ENCODE data around the gene BORCS5.
"Not testable (repeated sequence)": the region's sequence is repeated elsewhere in the genome, so short reads cannot be mapped to it uniquely, and the experiment has no call there.

DNA sequence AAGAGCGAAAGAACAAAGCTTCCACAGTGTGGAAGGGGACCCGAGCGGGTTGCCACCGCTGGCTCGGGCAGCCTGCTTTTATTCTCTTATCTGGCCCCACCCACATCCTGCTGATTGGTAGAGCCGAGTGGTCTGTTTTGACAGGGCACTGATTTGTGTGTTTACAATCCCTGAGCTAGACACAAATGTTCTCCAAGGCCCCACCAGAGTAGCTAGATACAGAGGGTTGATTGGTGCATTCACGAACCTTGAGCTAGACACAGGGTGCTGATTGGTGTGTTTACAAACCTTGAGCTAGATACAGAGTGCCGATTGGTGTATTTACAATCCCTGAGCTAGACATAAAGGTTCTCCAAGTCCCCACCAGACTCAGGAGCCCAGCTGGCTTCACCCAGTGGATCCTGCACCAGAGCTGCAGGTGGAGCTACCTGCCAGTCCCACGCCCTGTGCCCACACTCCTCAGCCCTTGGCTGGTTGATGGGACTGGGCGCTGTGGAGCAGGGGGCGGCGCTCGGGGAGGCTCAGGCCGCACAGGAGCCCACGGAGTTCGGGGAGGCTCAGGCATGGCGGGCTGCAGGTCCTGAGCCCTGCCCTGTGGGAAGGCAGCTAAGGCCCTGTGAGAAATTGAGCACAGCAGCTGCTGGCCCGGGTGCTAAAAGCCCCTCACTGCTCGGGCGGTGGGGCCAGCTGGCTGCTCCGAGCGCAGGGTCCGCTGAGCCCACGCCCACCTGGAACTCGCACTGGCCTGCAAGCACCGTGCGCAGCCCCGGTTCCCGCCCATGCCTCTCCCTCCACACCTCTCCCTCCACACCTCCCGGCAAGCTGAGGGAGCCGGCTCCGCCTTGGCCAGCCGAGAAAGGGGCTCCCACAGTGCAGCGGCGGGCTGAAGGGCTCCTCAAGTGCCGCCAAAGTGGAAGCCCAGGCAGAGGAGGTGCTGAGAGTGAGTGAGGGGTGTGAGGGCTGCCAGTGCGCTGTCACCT lies 115.4 kb downstream of the BORCS5 start:
- not testable (repeated sequence) for TF ChIP-seq POLR2AphosphoS5 (IDR thresholded peaks at IDR 0.05; ENCODE audit: borderline replicate concordance, low read depth, low read length); EZH2 (IDR thresholded peaks at IDR 0.05); FOXP2 (optimal IDR thresholded peaks at IDR 0.05; ENCODE audit: control extremely low read depth, extremely low read length, insufficient read depth)

Measured in SK-N-MC (cell line).